Erythroblast (primary cell): ENCODE measurements around the gene CKB.

Source experiments
- DNase-seq, 2 experiments: peaks; one replicate each; lab custom pipeline; 2025; lab: John Stamatoyannopoulos, UW
- GATA1 ChIP-seq: IDR thresholded peaks from 2 replicates; pipeline ENCODE4 v1.6.1; 2011; ENCODE audit warnings: low read depth, mild to moderate bottlenecking, control low read depth, low read length, moderate library complexity
- POLR2A ChIP-seq: IDR thresholded peaks from 2 replicates; pipeline ENCODE4 v1.6.1; 2011; ENCODE audit warnings: mild to moderate bottlenecking, low read length

The CKB gene

DNA sequence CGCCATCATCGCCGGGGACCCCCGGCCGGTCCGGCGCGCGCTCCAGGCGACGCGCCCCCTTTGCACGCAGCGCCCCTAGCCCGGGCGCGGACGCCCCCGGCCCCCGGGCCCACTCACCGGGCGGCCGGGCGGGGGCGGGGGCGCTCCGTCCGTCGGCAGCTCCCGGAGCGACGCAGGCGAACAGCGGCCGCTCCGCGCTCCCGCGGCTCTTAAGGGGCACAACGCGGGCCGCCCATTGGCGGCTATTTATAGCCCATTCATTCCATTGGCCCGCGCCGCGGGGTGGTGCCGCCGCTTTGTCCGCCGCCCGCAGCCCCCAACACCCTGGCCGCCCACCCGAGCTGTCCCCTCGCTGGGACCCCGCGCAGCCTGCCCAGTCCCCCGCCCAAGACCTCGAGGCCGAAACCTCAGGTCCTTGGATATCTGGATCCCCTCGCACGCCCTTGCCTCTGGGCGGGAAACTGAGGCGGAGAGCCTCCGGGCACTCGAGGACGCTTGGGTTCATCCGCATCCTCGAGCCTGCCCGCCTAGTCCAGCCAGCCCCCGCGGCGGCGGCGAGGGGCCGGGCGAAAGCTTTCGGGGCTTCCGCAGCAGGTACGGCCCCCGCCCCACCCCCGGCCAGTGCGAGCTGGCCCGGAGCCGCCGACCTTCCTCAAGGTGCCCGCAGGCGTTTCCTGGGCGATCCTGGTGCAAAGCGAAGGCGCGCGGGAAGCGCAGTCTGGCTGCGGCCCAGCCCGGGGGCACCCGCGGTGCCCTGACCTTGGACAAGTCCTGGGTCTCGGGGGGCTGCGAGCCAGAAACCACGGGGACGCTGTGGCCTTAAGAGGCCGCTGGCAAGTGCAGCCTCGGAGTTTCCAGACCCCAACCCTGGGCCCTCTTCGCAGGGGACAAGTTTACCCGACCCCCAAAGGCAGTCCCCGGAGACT, at the start of gene CKB:
Gene CKB, minus strand, starts transcription at position 182 of the 926 bp plus-strand sequence. CDS start 337 bp downstream, outside the sequence.
- DNase-seq: peak; percentile 61 to 64
- TF ChIP-seq GATA1 (no peak), POLR2A (peak; percentile 10)

DNA sequence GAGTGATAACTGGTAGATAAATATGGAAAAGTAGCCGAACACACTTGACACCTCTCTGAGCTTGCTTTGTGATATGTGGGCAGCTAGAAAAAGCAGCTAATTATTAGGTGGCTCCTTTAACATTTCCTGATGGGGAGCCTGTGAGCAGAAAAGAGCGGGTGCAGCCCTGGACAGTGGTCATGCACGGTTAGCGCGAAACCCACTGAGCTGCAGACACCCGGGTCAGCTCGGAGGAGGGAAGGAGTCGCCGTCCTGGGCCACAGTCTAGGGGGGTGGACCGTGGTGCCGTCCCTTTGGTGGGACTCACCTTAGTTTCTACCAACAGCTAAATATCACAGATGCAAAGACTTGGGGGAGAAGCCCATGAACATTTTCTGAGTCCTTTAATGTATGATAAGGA, 46.8 kb upstream of the CKB start:
- no peak for DNase-seq
- TF ChIP-seq GATA1: no peak
- TF ChIP-seq POLR2A: no peak

DNA sequence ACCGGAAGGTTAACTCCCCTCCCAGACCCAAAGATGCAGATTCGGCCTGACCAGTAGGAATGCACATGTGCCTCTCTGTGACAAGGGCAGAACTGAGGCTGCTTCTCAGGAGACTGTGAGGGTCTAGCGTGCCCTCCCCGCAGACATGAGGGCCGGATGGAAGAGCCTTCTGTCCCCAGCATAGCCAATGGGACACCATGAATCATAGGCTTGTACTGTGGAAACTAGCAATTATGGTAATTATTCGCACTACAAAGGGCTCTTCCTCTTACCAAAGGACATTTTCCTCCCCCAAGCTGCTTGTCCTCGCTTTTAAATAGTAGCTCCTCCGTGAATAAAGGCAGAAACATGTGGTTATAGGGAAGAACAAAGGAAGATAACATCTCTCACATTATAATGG, 46.3 kb upstream of the CKB start:
- TF ChIP-seq POLR2A (no peak), GATA1 (no peak)

DNA sequence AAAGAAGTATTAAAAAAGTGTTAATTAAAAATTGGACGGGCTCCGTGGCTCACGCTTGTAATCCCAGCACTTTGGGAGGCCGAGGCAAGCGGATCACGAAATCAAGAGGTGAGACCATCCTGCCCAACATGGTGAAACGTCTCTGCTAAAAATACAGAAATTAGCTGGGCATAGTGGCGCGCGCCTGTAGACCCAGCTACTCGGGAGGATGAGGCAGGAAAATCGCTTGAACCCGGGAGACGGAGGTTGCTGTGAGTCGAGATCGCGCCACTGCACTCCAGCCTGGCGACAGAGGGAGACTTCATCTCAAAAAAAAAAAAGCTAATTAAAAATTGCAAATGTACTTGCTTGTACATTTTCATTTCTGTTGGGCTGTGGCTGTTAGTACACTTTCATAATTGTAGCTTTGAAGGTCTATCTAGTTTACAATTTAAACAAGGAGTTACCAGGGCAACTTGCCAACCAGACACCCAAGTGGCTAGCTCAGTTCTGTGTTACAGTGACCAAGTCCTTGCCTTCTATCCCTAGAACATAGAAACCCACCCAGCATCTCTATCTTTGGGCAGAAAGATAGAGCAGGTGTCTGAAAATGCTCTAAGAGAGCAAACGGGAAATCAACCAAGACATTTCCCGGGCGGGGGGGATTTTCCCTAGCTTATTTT, 41.3 kb upstream of the CKB start:
- DNase-seq: peak; percentile 31 to 34
- TF ChIP-seq GATA1: no peak
- TF ChIP-seq POLR2A: no peak

More for the DNA sequence above, 46.3 kb upstream of the CKB start:
- DNase-seq: no peak

DNA sequence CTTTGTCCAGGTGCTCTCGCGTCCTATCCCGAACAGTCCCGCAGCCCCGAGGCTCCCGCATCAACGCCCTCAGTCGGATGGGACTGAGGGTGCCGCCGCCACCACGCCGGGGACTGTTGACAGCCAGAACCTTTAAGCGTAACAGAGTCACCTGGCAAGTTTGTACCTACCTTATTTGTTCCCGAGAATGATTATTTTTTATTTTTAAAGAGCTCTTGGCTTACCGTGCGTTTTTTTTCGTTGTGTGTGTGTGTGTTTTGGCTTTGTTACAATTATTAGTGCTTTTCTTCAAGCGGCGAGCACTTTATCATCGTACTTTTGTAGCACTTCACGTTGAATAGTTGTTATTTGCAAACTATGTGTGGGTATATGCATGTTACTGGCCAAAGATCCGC, 40.6 kb upstream of the CKB start:
- DNase-seq: no peak
- TF ChIP-seq POLR2A: no peak
- TF ChIP-seq GATA1: no peak

DNA sequence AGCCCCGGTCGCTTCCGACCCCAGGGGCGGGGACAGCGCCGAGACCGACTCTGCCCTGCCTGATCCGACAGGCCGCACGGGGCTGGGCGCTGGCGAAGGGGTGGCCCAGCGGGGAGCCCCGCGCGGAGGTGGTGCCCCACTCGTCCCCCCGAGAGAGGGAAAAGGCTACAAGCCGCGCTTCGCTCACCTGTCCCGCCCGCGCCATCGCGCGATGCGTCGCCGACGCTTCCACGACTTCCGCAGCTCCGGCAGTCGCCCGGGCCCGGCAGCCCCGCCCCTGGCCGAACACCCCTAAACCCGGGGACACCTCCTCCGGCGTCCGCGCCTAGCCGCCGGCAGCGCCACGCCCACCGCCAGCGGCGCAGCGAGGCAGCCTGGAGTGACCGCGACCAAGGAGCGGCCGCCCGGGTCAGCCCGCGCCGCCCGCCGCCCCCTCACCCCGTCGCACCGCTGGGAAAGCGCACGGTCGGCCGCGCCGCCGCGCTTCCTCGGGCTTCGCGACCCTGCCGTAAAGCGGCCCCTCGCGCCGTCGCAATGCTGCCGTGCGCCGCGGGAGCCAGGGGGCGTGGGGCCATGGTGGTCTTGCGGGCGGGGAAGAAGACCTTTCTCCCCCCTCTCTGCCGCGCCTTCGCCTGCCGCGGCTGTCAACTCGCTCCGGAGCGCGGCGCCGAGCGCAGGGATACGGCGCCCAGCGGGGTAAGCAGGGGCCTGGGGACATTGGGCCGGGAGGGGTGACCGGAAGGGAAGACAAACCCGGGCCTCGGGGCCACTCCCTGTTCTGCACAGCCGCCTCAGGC, 40.0 kb upstream of the CKB start, which contains the start of the genes BAG5 and COA8:
Gene BAG5, minus strand, starts transcription at position 229 of the 797 bp plus-strand sequence. CDS start 1,493 bp downstream, outside the sequence.
Gene COA8, plus strand, starts transcription at position 532 of the 797 bp plus-strand sequence. Its CDS starts 42 bp downstream, at position 574.
- TF ChIP-seq POLR2A: peak; percentile 77
- TF ChIP-seq GATA1: no peak
- peak; percentile 94 to 96 for DNase-seq

DNA sequence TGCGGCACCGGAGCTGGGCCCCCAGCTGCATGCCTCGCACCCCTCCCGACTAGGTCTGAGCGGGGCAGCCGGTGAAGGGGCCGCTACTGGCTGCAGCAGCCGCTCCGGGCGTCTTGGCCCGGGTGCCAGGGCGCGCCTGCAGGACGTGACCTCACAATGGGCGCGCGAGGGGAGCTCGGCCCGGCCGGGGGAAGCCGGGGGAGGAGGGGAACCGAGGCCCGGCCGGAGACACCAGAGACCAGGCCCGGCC, 39.5 kb upstream of the CKB start:
- peak in 1 of 2 experiments; percentile 81 for DNase-seq
- no peak for TF ChIP-seq POLR2A
- no peak for TF ChIP-seq GATA1

DNA sequence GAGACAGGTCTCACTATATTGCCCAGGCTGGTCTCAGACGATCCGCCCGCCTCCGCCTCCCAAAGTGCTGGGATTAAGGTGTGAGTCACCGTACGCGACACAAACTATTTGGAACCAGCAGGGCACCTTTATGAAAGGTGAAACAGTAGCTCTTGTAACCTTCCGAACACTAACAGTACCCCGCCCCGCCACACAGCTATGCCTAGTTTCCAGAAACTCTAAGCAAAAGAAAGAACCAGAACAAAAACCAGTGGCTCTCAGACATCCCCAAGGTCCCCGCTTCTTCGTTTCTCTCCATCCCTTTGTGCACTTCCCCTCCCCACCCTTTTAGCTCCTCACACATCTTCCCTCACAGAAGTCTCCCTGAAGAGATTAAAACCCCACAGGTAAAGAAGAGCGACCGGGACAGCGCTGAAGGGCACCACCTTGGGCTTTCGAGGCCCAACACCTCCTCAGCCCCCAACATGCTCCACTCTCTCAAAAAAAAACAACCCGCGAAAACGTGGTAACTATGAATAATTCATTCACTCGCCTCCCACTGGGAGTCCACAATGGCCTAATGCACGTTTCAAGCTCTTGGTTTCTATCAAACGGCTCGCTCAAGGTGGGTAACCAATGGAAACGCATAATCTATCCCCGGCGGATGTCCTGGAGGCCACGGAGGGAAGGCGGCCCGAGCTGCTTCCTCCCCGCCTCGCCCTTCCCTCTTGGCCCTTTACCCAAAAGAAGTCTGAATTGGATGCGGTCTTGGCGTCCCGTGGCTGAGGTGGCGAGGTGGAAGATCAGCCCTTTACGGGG, 39.0 kb upstream of the CKB start:
- peak; percentile 78 for DNase-seq
- TF ChIP-seq POLR2A (no peak), GATA1 (no peak)

DNA sequence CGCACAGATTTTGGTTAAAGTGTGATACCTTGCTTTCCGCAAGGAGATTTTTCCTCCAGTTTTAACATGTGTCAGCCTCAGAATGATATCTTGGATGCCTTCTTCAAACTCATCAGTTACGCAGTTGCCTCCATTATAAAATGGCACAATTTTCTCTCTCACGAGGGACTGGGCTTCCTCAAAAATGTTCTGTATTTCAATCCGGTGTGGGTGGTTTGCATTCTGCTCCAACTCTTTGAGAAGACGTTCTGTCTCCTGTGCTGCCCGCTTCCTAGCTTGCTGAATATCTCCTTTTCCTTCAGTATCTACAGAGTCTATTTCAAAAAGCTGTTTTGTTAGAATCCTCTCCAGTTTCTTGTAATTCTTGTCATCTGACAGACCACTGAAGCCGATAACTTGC, 38.1 kb upstream of the CKB start:
- DNase-seq: no peak
- TF ChIP-seq GATA1 (no peak), POLR2A (no peak)

DNA sequence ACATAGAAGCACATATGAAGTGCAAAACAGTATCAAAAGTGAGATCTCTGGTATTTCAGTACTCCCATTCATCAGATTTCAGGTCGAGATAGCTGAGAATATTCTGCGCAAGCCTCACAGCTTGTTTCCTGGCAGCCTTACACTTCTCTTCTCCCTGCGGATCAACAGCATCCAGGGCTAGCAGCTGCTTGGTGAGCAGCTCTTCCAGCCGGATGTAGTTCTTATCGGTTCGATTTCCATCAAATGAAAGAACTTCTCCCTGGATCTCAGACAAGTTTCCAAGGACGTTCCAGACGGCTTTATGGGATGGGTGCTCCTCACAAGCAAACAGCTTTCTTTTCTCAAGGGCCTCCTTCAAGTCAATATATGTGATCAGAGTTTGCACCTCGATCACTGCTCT, 37.1 kb upstream of the CKB start:
- TF ChIP-seq GATA1: no peak
- TF ChIP-seq POLR2A: no peak
- no peak for DNase-seq

DNA sequence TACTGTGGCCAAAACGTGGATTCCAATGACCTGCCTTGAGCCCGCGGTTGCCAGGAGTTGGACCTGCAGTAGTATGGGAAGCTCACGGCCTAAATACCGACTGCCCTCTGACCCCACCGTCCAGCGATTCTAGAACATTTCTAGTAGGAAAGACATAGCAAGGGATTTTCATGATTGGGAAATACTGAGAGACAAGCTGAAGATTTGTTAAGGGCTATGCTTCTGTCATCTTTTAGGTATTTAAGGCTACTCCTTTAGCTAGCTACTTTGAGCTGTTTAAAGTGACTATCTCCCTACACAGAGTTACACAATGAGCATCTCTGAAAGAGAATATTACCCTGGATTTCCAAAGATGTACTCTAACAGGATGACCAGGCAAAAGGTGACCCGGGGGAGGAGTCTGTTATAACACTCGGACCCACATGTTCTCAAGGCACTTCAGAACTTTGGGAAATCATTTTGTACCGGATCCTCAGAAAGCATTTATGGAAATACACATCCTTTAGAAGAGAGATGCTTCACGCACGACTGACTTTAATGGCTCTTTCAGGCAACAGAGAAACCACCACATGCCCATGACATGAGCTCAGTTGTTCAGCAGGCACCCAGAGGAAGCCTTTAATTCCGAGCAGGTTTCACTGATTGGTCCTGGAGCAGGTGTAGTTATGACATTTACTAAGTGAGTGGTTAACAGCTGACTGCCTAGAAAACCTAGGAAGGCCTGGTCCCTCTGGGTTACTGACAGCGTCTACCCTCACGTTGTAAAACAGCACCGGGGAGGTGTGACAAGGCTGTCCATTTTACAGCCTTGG, 35.6 kb upstream of the CKB start:
- TF ChIP-seq GATA1: no peak
- no peak for TF ChIP-seq POLR2A
- no peak for DNase-seq
